ENCODE results near the gene ZNF527. TPM values are rescaled to one million over a fixed set of nuclear protein-coding genes. Genes with fewer than 3 reads are reported as not detected.
"Not testable (repeated sequence)": the region's sequence is repeated elsewhere in the genome, so short reads cannot be mapped to it uniquely, and the experiment has no call there.

Gene ZNF527
- 3.4 and 4.7 TPM in 2 replicates for total RNA-seq (2014; rRNA removed; shearing (Covaris generic))

GRCh38 chr19:37370880-37371661 is at the start of gene ZNF527:
TSS of gene ZNF527 (plus strand) at chr19:37371099. CDS start at chr19:37374199, 3,100 bp downstream.
- DNase-seq (ENCODE audit: low read depth) = peak; percentile 97

- peak; percentile 22 for DNase-seq (ENCODE audit: low read depth)
These were observed 41.2 kb upstream of the ZNF527 start for GRCh38 chr19:37329686-37330085.

GRCh38 chr19:37332839-37333238 is 38.1 kb upstream of the ZNF527 start:
- DNase-seq (ENCODE audit: low read depth) = no peak

GRCh38 chr19:37333457-37333856 is 37.4 kb upstream of the ZNF527 start:
- peak; percentile 54 for DNase-seq (ENCODE audit: low read depth)

GRCh38 chr19:37334179-37335071 is 36.5 kb upstream of the ZNF527 start:
- peak; percentile 91 for DNase-seq (ENCODE audit: low read depth)

- DNase-seq (ENCODE audit: low read depth) = peak; percentile 21
These were observed 28.1 kb upstream of the ZNF527 start for GRCh38 chr19:37342753-37343152.

GRCh38 chr19:37346091-37346490 is 24.8 kb upstream of the ZNF527 start:
- DNase-seq (ENCODE audit: low read depth) = no peak

GRCh38 chr19:37348060-37348459 is 22.8 kb upstream of the ZNF527 start:
- no peak for DNase-seq (ENCODE audit: low read depth)

GRCh38 chr19:37353968-37354367 is 16.9 kb upstream of the ZNF527 start:
- DNase-seq (ENCODE audit: low read depth) = no peak

- DNase-seq (ENCODE audit: low read depth) = no peak
These were observed 15.0 kb upstream of the ZNF527 start for GRCh38 chr19:37355901-37356300.

- DNase-seq (ENCODE audit: low read depth) = peak; percentile 9
These were observed 8.9 kb upstream of the ZNF527 start for GRCh38 chr19:37361994-37362393.

GRCh38 chr19:37362733-37363132 is 8.2 kb upstream of the ZNF527 start:
- no peak for DNase-seq (ENCODE audit: low read depth)

- not testable (repeated sequence) for DNase-seq (ENCODE audit: low read depth)
These were observed 466 bp upstream of the ZNF527 start for GRCh38 chr19:37370386-37370879.

GRCh38 chr19:37389234-37389633 is 18.3 kb downstream of the ZNF527 start:
- no peak for DNase-seq (ENCODE audit: low read depth)

- DNase-seq (ENCODE audit: low read depth) = not testable (repeated sequence)
These were observed 20.5 kb downstream of the ZNF527 start for GRCh38 chr19:37391399-37391798.

GRCh38 chr19:37401078-37401477 is 30.2 kb downstream of the ZNF527 start:
- DNase-seq (ENCODE audit: low read depth) = no peak

GRCh38 chr19:37403403-37403802 is 32.5 kb downstream of the ZNF527 start:
- no peak for DNase-seq (ENCODE audit: low read depth)

- DNase-seq (ENCODE audit: low read depth) = not testable (repeated sequence)
These were observed 35.4 kb downstream of the ZNF527 start for GRCh38 chr19:37406140-37406846.

- no peak for DNase-seq (ENCODE audit: low read depth)
These were observed 41.8 kb downstream of the ZNF527 start for GRCh38 chr19:37412700-37413099.

GRCh38 chr19:37413313-37414084 is 42.6 kb downstream of the ZNF527 start:
- DNase-seq (ENCODE audit: low read depth) = peak; percentile 11

Measured in RPMI7951 (cell line).